ENCODE results near the gene RHBDF1. TPM values are rescaled to one million over a fixed set of nuclear protein-coding genes. Genes with fewer than 3 reads are reported as not detected.

The RHBDF1 gene
- total RNA-seq, 3 donors from 2014 or later: 27.2 to 39.2 (median 36.9) TPM

- no peaks in the 10 kb centered on the region for H3K36me3 ChIP-seq (ENCODE audit: low read depth)
- peaks cover 32% of the 10 kb centered on the region for H3K4me1 ChIP-seq (ENCODE audit: low read depth)
- no peaks in the 10 kb centered on the region for H3K9me3 ChIP-seq
- TF ChIP-seq, protein P1, sequence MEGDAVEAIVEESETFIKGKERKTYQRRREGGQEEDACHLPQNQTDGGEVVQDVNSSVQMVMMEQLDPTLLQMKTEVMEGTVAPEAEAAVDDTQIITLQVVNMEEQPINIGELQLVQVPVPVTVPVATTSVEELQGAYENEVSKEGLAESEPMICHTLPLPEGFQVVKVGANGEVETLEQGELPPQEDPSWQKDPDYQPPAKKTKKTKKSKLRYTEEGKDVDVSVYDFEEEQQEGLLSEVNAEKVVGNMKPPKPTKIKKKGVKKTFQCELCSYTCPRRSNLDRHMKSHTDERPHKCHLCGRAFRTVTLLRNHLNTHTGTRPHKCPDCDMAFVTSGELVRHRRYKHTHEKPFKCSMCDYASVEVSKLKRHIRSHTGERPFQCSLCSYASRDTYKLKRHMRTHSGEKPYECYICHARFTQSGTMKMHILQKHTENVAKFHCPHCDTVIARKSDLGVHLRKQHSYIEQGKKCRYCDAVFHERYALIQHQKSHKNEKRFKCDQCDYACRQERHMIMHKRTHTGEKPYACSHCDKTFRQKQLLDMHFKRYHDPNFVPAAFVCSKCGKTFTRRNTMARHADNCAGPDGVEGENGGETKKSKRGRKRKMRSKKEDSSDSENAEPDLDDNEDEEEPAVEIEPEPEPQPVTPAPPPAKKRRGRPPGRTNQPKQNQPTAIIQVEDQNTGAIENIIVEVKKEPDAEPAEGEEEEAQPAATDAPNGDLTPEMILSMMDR (IDR thresholded peaks at IDR 0.05): no peak
- DNase-seq: peak; percentile 75 to 83 (median 81)
- peak; percentile 63 for ATAC-seq
- peak overlapping the region; percentile 33 for H3K4me3 ChIP-seq
- intact Hi-C loops (cut with DNase I, micrococcal nuclease): no loop called here
Observed at GRCh38 chr16:71540-72401, 660 bp downstream of the RHBDF1 start.

DNA sequence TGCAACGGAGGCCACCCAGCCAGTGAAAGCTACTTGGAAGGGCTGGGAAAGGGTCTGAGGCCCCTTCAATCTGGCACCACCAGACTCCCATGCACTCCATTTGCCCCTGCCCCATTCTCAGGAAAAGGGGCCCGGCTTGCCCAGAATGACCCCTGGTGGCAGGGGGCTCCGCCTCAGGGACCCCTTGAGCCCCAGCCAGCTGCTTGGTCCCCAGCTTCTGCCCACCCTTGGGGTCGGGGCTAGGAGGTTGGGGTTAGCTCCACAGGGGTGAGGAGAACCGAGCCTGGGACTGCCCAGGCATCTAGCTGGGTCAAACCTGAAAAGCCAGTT lies 1.3 kb downstream of the RHBDF1 start:
- no peaks in the 10 kb centered on the region for H3K9me3 ChIP-seq
- intact Hi-C loops (cut with DNase I, micrococcal nuclease): no loop called here
- H3K4me3 ChIP-seq: no peak overlapping the region
- TF ChIP-seq, protein P1 (IDR thresholded peaks at IDR 0.05): no peak
- no peak for ATAC-seq
- peaks cover 26% of the 10 kb centered on the region for H3K4me1 ChIP-seq (ENCODE audit: low read depth)
- DNase-seq: no peak
- H3K36me3 ChIP-seq (ENCODE audit: low read depth): no peaks in the 10 kb centered on the region

DNA sequence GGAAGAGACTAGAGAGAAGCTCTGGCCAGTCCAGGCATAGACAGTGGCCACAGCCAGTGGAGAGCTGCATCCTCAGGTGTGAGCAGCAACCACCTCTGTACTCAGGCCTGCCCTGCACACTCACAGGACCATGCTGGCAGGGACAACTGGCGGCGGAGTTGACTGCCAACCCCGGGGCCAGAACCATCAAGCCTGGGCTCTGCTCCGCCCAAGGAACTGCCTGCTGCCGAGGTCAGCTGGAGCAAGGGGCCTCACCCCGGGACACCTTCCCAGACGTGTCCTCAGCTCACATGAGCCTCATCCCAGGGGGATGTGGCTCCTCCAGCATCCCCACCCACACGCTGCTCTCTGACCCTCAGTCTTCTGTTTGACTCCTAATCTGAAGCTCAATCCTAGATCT lies 3.2 kb downstream of the RHBDF1 start:
- Histone ChIP-seq H3K9me3 (no peaks in the 10 kb centered on the region), H3K4me1 (ENCODE audit: low read depth) (peaks cover 28% of the 10 kb centered on the region), H3K36me3 (ENCODE audit: low read depth) (no peaks in the 10 kb centered on the region), H3K4me3 (no peak overlapping the region)
- ATAC-seq (no peak), DNase-seq (peak in 1 of 3 donors; percentile 25)
- TF ChIP-seq, protein P1 (IDR thresholded peaks at IDR 0.05): no peak
- intact Hi-C loops (cut with DNase I, micrococcal nuclease): no loop called here

DNA sequence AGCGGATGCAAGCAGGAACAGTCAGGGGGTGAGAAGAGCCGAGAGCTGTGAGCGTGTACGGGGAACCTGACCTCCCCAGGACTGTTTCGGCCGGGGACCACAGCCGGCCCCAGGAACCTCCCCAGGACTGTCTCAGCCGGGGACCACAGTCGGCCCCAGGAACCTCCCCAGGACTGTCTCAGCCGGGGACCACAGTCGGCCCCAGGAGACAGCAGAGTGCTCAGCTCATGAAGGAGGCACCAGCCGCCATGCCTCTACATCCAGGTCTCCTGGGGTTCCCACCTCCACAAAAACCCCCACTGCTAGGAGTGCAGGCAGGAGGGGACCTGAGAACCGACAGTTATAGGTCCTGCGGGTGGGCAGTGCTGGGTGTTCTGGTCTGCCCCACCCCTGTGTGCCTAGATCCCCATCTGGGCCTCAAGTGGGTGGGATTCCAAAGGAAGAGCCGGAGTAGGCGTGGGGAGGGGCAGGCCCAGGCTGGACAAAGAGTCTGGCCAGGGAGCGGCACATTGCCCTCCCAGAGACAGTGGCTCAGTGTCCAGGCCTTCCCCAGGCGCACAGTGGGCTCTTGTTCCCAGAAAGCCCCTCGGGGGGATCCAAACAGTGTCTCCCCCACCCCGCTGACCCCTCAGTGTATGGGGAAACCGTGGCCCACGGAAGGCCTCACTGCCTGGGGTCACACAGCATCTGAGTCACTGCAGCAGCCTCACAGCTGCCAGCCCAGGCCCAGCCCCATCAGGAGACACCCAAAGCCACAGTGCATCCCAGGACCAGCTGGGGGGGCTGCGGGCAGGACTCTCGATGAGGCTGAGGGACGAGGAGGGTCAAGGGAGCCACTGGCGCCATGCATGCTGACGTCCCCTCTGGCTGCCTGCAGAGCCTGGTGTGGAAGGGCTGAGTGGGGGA lies 4.3 kb downstream of the RHBDF1 start:
- TF ChIP-seq, protein P1 (IDR thresholded peaks at IDR 0.05): no peak
- DNase-seq (peak in 1 of 3 donors; percentile 29), ATAC-seq (no peak)
- intact Hi-C loops (cut with DNase I, micrococcal nuclease): no loop called here
- H3K4me3 ChIP-seq: no peak overlapping the region
- no peaks in the 10 kb centered on the region for H3K36me3 ChIP-seq (ENCODE audit: low read depth)
- H3K9me3 ChIP-seq: no peaks in the 10 kb centered on the region
- H3K4me1 ChIP-seq (ENCODE audit: low read depth): peaks cover 24% of the 10 kb centered on the region

DNA sequence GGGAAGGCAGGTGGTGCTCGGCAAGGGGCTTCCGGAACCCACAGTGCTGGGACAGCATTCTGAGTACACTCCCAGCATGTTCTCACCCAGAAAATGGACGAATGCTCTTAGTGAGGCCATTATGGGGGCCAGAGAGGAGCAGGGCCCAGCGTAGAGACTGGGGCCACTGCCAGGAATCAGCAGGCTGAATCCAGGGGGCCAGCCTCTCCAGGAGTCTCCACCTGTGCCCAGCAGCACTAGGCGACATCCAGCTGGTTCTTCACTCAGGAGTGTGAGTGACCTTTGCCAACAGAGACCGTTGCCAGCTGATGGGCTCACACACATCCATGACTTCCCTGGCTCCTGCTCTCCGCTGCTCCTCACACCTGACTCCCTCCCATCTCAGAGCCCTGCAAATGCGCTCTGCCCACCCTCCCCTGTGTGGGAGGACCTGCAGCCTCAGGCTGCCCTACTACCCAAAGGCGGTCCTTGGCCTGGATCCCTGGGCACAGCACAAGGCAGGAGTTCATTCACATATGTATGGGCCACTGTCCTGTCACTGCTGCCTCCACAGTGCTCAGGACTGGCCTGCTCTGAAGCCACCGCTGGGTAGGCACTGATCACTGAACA lies 5.1 kb downstream of the RHBDF1 start:
- Histone ChIP-seq H3K9me3 (no peaks in the 10 kb centered on the region), H3K36me3 (ENCODE audit: low read depth) (no peaks in the 10 kb centered on the region), H3K4me3 (no peak overlapping the region), H3K4me1 (ENCODE audit: low read depth) (peaks cover 19% of the 10 kb centered on the region)
- TF ChIP-seq, protein P1 (IDR thresholded peaks at IDR 0.05): no peak
- no peak for ATAC-seq
- DNase-seq: no peak
- intact Hi-C loops (cut with DNase I, micrococcal nuclease): no loop called here
